RWPE2 (cell line): ENCODE measurements around the gene PBRM1.
"Not testable (repeated sequence)": the region's sequence is repeated elsewhere in the genome, so short reads cannot be mapped to it uniquely, and the experiment has no call there.

Experiments
- ATAC-seq: fragments of 200-7000 bp; cut with Tn5 transposase; 3 replicates; pipeline ENCODE4 v1.9.1; 2021; ENCODE audit warnings: low read depth
- DNase-seq: peaks from one replicate; pipeline ENCODE4 v3.0.0-alpha.2; 2020; ENCODE audit warnings: low spot score
- H3K27ac ChIP-seq: fragments of 450-650 bp; 2 replicates; pipeline ENCODE4 v1.5.1; 2017; ENCODE audit warnings: mild to moderate bottlenecking; ENCODE audit not compliant: poor library complexity, severe bottlenecking
- H3K27me3 ChIP-seq: fragments of 250-450 bp; sonication (Bioruptor Pico); 2 replicates; pipeline ENCODE4 v1.5.1; 2021; ENCODE audit warnings: mild to moderate bottlenecking, moderate library complexity; ENCODE audit not compliant: insufficient read depth, poor library complexity, severe bottlenecking
- H3K36me3 ChIP-seq: fragments of 250-450 bp; sonication (Bioruptor Pico); 2 replicates; pipeline ENCODE4 v1.5.1; 2020; ENCODE audit warnings: low read depth, mild to moderate bottlenecking, moderate library complexity
- H3K4me1 ChIP-seq: fragments of 250-450 bp; sonication (Bioruptor Pico); 2 replicates; pipeline ENCODE4 v1.5.1; 2021; ENCODE audit warnings: mild to moderate bottlenecking, moderate library complexity; ENCODE audit not compliant: insufficient read depth, poor library complexity, severe bottlenecking
- H3K4me3 ChIP-seq: fragments of 250-450 bp; sonication (Bioruptor Pico); 2 replicates; pipeline ENCODE4 v1.5.1; 2021; ENCODE audit warnings: mild to moderate bottlenecking, moderate library complexity; ENCODE audit not compliant: severe bottlenecking
- H3K9me3 ChIP-seq: fragments of 250-450 bp; sonication (Bioruptor Pico); 2 replicates; pipeline ENCODE4 v1.5.1; 2021; ENCODE audit warnings: mild to moderate bottlenecking, moderate library complexity; ENCODE audit not compliant: severe bottlenecking
- TF ChIP-seq, protein P1 (sequence below): fragments of 450-650 bp; IDR thresholded peaks from one replicate; pipeline ENCODE4 v1.5.1; 2017; ENCODE audit warnings: mild to moderate bottlenecking, moderate library complexity; ENCODE audit not compliant: poor library complexity, severe bottlenecking

The PBRM1 gene

DNA sequence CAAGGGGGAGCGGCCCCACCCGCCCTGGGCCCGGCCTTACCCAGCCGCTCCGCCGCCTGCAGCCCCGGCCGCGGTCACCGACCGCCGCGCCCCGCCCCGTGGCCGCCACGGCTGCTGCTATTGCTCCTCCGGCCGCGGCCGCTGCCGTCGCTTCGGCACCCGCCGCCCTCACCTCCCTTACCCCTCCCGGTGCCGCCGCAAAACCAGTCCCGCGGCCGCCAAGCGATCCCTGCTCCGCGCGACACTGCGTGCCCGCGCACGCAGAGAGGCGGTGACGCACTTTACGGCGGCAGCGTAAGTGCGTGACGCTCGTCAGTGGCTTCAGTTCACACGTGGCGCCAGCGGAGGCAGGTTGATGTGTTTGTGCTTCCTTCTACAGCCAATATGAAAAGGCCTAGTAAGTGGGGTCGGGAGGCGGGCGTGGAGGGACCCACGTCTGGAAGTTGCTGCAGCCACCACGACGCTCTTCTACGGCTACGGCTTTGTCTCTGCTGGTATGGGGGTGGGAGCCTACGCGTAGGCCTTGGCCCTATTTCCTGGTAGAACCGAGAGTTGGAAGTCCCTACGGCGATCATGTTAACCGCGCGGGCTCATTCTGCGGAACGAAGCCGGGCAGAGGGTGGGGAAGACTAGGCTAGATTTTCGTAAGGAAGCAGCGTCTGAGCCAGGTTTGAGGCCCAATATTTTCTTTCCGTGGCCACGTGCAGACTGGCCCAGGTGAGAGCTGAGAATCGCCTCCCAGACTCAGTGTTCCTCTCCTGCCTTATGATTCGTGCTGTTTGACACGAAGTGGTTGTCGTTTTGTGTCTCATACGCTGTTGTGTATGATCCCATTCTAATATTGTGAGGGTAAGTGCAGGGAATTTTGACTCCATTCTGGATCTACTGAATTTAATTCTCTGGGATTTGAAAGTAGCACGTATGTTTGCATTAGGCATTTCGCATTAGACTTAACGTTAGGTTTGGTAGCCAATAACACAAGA, at the start of gene PBRM1, which contains the start of gene GNL3:
Gene PBRM1, minus strand, starts transcription at position 205 of the 983 bp plus-strand sequence.
Gene GNL3, plus strand, starts transcription at position 324 of the 983 bp plus-strand sequence. Its CDS starts 61 bp downstream, at position 385.
- ATAC-seq, result peak; percentile 66
- peak within 1 kb of the TSS; percentile 84 for H3K4me3 ChIP-seq
- peaks cover 19% of the 10 kb centered on the region for H3K4me1 ChIP-seq
- H3K27me3 ChIP-seq, result no peaks in the 10 kb centered on the region
- H3K9me3 ChIP-seq, result no peaks in the 10 kb centered on the region
- H3K27ac ChIP-seq, result peak within 1 kb of the TSS; percentile 65
- H3K36me3 ChIP-seq, result peaks cover 62% of the 10 kb centered on the region
- TF ChIP-seq, protein P1, sequence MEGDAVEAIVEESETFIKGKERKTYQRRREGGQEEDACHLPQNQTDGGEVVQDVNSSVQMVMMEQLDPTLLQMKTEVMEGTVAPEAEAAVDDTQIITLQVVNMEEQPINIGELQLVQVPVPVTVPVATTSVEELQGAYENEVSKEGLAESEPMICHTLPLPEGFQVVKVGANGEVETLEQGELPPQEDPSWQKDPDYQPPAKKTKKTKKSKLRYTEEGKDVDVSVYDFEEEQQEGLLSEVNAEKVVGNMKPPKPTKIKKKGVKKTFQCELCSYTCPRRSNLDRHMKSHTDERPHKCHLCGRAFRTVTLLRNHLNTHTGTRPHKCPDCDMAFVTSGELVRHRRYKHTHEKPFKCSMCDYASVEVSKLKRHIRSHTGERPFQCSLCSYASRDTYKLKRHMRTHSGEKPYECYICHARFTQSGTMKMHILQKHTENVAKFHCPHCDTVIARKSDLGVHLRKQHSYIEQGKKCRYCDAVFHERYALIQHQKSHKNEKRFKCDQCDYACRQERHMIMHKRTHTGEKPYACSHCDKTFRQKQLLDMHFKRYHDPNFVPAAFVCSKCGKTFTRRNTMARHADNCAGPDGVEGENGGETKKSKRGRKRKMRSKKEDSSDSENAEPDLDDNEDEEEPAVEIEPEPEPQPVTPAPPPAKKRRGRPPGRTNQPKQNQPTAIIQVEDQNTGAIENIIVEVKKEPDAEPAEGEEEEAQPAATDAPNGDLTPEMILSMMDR, result no peak
- DNase-seq, result peak; percentile 93

DNA sequence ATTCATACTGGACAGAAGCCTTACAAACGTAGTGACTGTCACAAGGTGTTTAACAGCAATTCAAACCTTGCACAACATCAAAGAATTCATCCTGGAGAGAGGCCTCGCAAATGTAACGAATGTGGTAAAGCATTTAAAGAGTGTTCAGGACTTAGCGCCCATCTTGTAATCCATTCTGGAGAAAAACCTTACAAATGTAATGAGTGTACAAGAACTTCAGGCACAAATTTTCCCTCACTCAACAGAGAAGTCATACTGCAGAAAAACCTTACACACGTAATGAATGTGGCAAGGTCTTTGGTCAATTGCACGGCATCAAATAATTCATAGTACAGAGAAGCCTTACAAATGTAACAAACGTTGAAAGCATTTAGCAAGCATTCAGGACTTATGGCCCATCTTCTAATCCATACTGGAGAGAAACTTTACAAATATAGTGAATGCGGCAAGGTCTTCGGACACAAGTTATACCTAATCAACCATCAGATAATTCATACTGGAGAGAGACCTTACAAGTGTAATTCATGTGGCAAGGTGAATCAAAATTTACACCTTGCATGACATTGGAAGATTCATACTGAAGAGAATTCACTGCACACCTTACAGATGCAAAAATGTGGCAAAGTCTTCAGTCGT, 47.7 kb upstream of the PBRM1 start:
- TF ChIP-seq, protein P1, result no peak
- no peak for DNase-seq
- no peak for ATAC-seq
- Histone ChIP-seq H3K36me3 (peaks cover 71% of the 10 kb centered on the region), H3K4me3 (no peak overlapping the region), H3K27ac (no peak overlapping the region), H3K4me1 (no peaks in the 10 kb centered on the region), H3K9me3 (no peaks in the 10 kb centered on the region), H3K27me3 (no peaks in the 10 kb centered on the region)

GRCh38 chr3:52731590-52731989, 45.9 kb upstream of the PBRM1 start:
- ATAC-seq (no peak), DNase-seq (no peak)
- Histone ChIP-seq H3K4me1 (no peaks in the 10 kb centered on the region), H3K9me3 (no peaks in the 10 kb centered on the region), H3K36me3 (peaks cover 62% of the 10 kb centered on the region), H3K4me3 (no peak overlapping the region), H3K27ac (no peak overlapping the region), H3K27me3 (no peaks in the 10 kb centered on the region)
- TF ChIP-seq, protein P1, result no peak

- ATAC-seq (no peak), DNase-seq (no peak)
- TF ChIP-seq, protein P1, result no peak
- no peaks in the 10 kb centered on the region for H3K27me3 ChIP-seq
- no peaks in the 10 kb centered on the region for H3K9me3 ChIP-seq
- H3K4me1 ChIP-seq, result no peaks in the 10 kb centered on the region
- H3K36me3 ChIP-seq, result peaks cover 53% of the 10 kb centered on the region
- no peak overlapping the region for H3K27ac ChIP-seq
- no peak overlapping the region for H3K4me3 ChIP-seq
Observed at GRCh38 chr3:52730681-52731080, 45.0 kb upstream of the PBRM1 start.

DNA sequence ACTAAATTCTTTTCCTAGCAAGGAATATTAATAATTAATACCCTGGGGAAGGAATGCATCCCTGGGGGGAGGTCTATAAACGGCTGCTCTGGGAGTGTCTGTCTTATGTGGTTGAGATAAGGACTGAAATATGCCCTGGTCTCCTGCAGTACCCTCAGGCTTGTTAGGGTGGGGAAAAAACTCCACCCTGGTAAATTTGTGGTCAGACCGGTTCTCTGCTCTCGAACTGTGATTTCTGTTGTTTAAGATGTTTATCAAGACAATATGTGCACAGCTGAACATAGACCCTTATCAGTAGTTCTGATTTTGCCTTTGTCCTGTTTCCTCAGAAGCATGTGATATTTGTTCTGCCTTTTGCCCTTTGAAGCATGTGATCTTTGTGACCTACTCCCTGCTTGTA, 43.0 kb upstream of the PBRM1 start:
- H3K9me3 ChIP-seq, H3K4me1 ChIP-seq, ATAC-seq, H3K27me3 ChIP-seq, DNase-seq, H3K27ac ChIP-seq, H3K4me3 ChIP-seq: not testable (repeated sequence)
- peaks cover 45% of the 10 kb centered on the region for H3K36me3 ChIP-seq
